Measurements from ENCODE around the gene EGFL7. TPM values are rescaled to one million over a fixed set of nuclear protein-coding genes. Genes with fewer than 3 reads are reported as not detected.
A peak's percentile ranks its signal among the peaks of the same experiment; 100 is the strongest.

Gene EGFL7
- total RNA-seq, 1 donor from 2014 or later, result 6.9 TPM

DNA sequence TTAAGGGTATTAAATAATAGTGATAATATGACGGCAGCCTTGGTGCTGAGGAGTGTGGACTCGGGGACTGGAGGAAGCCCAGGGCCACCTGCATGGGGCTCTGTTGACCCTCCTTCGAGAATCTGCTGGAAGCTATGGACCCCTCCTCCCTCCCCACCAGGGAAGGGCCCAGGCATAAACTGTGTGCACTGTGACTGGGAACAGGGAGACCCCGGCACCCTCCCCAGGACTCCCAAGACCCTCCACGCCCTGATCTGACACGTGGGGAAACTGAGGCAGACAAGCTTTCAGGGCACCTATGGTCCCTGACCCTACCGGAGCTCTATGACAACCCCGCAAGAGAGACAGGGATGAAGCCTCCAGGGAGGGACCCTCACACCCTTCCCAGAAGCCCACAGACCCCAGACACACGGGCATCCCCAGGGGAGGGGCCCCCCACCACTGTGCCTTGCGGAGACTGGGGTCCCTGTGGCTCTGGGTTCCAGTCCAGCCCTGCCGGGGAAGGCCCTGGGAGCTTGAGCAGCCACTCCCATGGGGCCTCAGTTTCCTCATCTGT is 6.5 kb upstream of the EGFL7 start:
- peaks cover 2% of the 10 kb centered on the region for H3K4me1 Mint-ChIP-seq (ENCODE audit: unreplicated experiment)
- TF ChIP-seq CTCF (IDR thresholded peaks at IDR 0.05), result no peak
- H3K36me3 Mint-ChIP-seq (ENCODE audit: unreplicated experiment), result no peaks in the 10 kb centered on the region
- no peak overlapping the region for H3K27ac Mint-ChIP-seq (ENCODE audit: unreplicated experiment)
- no peak overlapping the region for H3K4me3 Mint-ChIP-seq (ENCODE audit: unreplicated experiment)
- DNase-seq (ENCODE audit: extremely low spot score, unreplicated experiment), result no peak
- peaks cover 2% of the 10 kb centered on the region for H3K27me3 Mint-ChIP-seq (ENCODE audit: unreplicated experiment)
- H3K9me3 Mint-ChIP-seq (ENCODE audit: unreplicated experiment), result no peaks in the 10 kb centered on the region

DNA sequence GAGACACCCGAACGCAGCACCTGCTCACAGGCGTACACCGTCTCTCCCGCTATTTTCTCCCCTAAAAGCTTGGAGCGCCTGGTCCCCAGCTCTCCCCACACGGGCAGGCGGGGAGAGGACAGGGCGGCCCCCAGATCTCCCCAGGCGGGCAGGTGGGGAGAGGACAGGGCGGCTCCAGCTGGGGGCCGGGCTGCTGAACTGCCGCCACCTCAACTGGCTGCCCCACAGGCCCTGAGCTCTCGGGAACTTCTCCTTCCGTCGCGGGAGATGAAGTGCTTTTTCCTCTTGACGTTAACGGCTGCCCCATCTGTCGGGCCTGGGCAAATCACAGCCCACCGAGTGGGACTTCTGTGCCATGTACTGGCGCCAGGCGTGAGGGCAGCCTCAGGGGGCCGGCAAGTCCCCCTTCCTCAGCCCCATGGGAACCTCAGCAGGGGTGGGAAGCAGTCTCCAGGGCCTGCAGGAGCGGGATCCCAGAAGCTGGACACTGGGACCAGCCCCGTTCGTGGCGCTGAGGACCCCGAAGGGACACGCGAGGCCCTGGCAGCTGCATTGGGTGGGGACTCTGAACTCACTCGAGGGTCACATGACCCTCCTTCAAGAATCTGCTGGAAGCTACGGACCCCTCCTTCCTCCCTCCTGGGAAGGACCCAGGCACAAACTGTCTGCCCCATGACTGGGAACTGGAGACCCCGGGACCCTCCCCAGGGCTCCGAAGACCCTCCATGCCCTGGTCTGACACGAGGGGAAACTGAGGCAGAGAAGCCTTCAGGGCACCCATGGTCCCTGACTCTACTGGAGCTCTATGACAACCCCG is 5.7 kb upstream of the EGFL7 start:
- Mint-ChIP-seq H3K36me3 (ENCODE audit: unreplicated experiment) (no peaks in the 10 kb centered on the region), H3K27ac (ENCODE audit: unreplicated experiment) (peak overlapping the region; percentile 18), H3K9me3 (ENCODE audit: unreplicated experiment) (no peaks in the 10 kb centered on the region), H3K4me3 (ENCODE audit: unreplicated experiment) (no peak overlapping the region), H3K27me3 (ENCODE audit: unreplicated experiment) (peaks cover 2% of the 10 kb centered on the region), H3K4me1 (ENCODE audit: unreplicated experiment) (peaks cover 2% of the 10 kb centered on the region)
- no peak for DNase-seq (ENCODE audit: extremely low spot score, unreplicated experiment)
- TF ChIP-seq CTCF (IDR thresholded peaks at IDR 0.05), result no peak

DNA sequence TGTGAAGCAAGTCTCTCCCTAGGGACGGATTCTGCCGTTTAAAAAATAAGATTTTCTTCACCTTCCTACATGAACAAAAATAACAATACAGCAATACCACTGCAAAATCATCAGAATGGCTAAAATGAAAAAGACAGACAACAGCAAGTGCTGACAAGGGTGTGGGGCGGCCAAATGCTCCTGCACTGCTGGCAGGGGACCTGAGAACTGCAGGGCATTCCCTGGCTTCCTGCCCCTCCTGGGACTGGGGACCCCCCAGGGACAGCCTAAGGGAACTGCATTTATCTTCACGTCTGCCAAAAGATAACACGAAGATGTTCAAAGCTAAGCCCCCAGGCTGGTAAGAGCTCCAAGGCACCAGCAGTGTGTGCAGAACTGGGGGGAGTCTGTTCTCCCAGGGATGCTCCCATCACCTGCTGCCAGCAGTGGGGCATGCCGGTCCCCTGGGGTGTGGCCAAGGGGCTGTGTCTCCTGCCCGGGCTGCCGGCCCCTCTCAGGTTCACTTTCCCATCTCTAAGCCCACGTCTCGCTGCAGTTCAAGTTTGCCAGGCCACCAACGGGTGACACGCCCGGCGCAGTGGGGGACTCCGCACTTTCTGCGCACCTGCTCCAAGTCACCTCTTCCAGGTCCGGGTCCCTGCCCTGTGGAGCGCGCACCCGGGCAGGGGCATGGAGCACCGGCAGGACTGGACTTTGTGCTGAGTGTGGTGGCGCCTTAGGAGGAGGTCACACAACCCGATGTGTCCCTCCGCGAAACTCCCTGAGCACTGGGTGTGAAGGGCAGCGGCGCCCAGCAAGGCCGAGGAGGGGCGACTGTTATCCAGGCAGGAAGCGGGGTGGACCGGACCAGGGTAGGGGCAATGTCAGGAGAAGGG is 4.5 kb upstream of the EGFL7 start:
- Mint-ChIP-seq H3K9me3 (ENCODE audit: unreplicated experiment) (no peaks in the 10 kb centered on the region), H3K36me3 (ENCODE audit: unreplicated experiment) (no peaks in the 10 kb centered on the region), H3K4me1 (ENCODE audit: unreplicated experiment) (peaks cover 2% of the 10 kb centered on the region), H3K27me3 (ENCODE audit: unreplicated experiment) (peaks cover 2% of the 10 kb centered on the region), H3K4me3 (ENCODE audit: unreplicated experiment) (no peak overlapping the region), H3K27ac (ENCODE audit: unreplicated experiment) (no peak overlapping the region)
- no peak for DNase-seq (ENCODE audit: extremely low spot score, unreplicated experiment)
- TF ChIP-seq CTCF (IDR thresholded peaks at IDR 0.05), result no peak

GRCh38 chr9:136658849-136659535 is 3.7 kb upstream of the EGFL7 start:
- no peak overlapping the region for H3K4me3 Mint-ChIP-seq (ENCODE audit: unreplicated experiment)
- H3K4me1 Mint-ChIP-seq (ENCODE audit: unreplicated experiment), result peaks cover 2% of the 10 kb centered on the region
- peaks cover 2% of the 10 kb centered on the region for H3K27me3 Mint-ChIP-seq (ENCODE audit: unreplicated experiment)
- DNase-seq (ENCODE audit: extremely low spot score, unreplicated experiment), result no peak
- no peak for TF ChIP-seq CTCF (IDR thresholded peaks at IDR 0.05)
- H3K36me3 Mint-ChIP-seq (ENCODE audit: unreplicated experiment), result no peaks in the 10 kb centered on the region
- no peak overlapping the region for H3K27ac Mint-ChIP-seq (ENCODE audit: unreplicated experiment)
- H3K9me3 Mint-ChIP-seq (ENCODE audit: unreplicated experiment), result no peaks in the 10 kb centered on the region

Measured in osteocyte (in vitro differentiated cells).